A673 (cell line): ENCODE results near the gene ERGIC1.

ENCODE experiments used
- EZH2 ChIP-seq: fragments of 200-600 bp; sonication (generic); IDR thresholded peaks from 2 replicates; pipeline ENCODE4 v1.6.1; 2017; ENCODE audit warnings: borderline replicate concordance, low read depth, mild to moderate bottlenecking, mixed read lengths, antibody characterized with exemption, low read length; ENCODE audit not compliant: poor library complexity, severe bottlenecking
- TF ChIP-seq, protein P1 (sequence below): fragments of 300-800, 200-600 bp; sonication (generic); conservative IDR thresholded peaks from 2 replicates; pipeline ENCODE4 v1.5.1; 2017; ENCODE audit warnings: low read depth, mild to moderate bottlenecking, antibody characterized with exemption, low read length, moderate library complexity, mixed read lengths

DNA sequence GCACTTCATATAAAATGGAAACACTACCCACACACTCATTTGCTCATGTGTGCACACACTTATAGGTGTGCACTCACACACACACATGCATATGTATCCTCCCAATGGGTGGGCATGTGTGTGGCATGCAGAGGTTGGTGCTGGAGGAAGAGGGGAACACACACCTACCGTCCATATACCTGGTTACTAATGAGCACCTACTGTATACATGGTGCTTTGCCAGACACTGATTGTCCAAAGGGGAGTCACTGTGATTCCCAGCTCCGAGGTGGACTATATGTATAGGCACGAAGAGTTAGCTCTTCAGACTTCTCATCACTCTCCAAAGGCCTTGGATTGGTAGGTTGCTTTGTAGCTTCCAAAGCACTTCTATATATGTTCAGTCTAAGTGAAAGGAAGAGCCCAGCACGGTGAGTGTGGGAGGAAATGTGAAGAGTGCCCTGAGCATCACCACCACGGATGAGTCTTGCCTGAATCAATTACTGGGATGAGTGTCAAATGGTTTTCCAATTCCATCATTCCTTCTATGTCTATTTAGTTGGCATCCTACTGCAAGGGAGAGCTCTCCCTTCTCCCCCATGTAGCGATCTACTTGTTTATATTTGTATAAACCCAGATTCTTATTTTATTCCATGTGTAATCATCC is 12.6 kb upstream of the ERGIC1 start:
- TF ChIP-seq, protein P1, sequence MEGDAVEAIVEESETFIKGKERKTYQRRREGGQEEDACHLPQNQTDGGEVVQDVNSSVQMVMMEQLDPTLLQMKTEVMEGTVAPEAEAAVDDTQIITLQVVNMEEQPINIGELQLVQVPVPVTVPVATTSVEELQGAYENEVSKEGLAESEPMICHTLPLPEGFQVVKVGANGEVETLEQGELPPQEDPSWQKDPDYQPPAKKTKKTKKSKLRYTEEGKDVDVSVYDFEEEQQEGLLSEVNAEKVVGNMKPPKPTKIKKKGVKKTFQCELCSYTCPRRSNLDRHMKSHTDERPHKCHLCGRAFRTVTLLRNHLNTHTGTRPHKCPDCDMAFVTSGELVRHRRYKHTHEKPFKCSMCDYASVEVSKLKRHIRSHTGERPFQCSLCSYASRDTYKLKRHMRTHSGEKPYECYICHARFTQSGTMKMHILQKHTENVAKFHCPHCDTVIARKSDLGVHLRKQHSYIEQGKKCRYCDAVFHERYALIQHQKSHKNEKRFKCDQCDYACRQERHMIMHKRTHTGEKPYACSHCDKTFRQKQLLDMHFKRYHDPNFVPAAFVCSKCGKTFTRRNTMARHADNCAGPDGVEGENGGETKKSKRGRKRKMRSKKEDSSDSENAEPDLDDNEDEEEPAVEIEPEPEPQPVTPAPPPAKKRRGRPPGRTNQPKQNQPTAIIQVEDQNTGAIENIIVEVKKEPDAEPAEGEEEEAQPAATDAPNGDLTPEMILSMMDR: no peak
- TF ChIP-seq EZH2: no peak
